EL (cell line): ENCODE measurements around the gene ZNF423.
A peak's percentile ranks its signal among the peaks of the same experiment; 100 is the strongest.

ENCODE experiments used
- DNase-seq: peaks from one replicate; pipeline ENCODE4 v3.0.0-alpha.2; 2016

The ZNF423 gene

DNA sequence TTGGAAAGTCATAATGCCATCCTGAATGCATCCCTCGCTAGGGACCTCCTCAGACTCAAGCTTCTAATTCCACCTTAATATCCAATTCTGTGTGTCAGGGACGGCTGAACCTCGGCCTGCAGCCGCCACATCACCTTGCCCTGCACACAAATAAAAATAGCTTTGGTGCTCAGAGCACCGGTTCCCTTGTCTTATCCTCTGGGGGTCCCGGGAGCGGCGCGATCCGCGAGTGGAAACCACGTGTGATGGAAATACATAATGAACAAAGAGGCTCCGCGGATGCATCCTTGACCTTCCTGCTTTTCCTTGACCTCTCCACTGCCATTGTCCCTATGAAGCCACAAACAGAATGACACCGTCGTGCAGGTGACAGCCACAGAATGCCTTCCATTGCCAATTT lies 143.4 kb downstream of the ZNF423 start:
- no peak for DNase-seq

DNA sequence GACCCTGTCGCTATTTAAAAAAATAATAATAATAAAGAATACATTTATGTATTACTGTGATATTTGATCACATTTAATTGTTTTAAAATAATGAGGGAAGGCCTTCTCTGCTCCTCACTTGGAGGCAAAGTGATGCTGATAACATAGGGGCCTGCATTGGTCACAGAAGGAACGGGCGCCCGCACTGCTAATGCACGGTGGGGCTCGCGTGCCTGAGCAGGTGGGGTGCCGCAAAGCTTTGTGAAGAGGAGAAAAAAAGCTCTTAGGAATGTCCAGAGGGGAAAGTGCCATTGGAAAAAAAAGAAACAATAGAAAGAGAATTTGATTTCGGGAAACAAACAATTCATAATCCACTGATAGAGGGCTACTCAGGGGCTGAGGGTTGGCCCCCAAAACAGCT lies 143.8 kb downstream of the ZNF423 start:
- no peak for DNase-seq

DNA sequence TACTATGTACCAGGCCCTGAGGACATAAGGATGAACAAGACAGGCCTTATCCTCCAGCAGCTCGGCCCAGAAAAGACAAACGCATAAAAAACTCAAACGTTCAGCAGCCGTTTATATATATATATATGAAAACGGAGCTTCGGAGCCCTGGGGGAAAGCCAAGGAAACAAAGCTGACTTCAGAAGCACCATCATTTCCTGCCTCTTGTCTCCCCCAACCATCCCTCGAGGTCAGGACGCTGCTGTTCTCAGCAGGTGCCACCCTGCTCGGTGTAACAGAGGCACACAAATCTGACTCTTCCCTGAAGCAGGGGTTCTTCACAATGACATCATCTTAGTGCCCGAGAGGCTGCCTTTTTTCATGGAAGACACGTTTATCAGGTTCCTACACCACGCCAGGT lies 146.9 kb downstream of the ZNF423 start:
- DNase-seq, result no peak

DNA sequence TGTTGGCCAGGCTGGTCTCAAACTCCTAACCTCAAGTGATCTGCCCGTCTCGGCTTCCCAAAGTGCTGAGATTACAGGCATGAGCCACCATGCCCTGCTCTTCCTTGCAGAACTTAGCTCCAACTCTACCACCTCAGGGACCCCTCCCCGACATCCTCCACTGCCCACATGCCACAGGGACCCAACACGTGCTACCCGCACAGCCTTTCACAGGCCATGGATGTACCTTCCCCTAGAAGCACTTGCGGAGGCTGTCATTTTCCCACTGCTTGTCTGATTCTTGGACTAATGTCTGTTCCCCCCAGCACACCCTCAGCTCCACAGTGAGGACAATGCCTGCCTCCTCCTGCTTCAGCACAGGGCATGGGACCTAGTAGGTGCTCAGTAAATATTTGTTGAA lies 147.4 kb downstream of the ZNF423 start:
- DNase-seq, result no peak

DNA sequence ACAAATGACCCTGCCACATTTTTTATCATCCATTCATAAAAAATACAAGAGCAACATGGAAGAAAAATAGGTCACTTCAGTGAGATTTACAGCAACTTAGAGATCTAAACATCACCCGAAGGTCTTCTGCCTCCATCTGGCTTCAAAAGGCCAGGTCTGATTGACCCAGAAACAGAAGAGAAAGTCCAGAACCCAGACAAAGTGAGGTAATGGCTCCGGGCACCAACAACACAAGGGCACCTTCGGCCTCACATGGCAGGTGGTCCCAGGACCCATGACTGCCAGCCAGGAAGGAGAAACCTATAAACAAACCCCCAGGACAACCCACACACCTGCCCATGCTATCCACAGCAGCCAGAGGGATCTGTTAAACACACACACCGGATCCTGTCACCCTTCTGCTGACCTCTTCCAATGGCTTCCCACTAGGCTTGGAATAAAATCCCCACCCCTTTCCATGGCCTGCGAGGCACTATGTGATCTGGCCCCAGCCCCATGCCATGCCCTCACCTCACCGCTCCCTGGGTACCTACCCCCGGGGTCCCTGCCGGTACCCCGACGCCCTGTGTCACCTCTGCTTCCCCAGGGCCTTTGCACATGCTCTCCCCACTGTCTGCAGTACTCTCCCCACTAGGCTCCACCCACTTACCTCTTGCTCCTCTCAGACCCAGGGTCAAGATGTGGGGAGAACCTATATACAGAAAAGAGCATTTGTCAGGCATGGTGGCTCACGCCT lies 149.1 kb downstream of the ZNF423 start:
- no peak for DNase-seq

DNA sequence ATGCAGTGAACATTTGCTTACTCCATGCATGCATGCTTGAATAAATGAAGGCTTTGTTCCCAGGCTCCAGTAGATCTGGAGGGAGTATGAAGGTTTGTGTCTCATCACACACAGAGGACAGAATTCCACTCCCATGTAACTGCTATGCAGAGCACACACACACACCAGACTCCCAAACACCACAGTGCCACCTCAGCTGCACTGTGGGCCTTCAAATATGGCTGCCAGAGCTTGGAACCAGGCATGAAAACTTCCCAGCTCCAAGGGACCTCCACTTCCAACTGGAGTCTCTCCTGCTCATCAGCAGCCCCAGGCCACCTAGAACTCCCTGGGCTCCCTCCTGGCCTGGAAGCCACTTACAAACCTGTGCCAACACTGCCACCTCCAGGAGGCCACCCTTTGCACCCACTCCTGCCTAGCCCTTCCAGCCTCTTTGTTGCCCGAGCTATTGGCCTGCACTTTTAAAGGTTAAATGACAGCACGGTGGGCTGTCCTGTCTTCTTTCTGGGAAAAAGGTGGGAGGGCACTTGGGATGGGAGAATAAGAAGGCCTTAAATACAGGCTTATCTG lies 151.2 kb downstream of the ZNF423 start:
- DNase-seq, result peak; percentile 3

DNA sequence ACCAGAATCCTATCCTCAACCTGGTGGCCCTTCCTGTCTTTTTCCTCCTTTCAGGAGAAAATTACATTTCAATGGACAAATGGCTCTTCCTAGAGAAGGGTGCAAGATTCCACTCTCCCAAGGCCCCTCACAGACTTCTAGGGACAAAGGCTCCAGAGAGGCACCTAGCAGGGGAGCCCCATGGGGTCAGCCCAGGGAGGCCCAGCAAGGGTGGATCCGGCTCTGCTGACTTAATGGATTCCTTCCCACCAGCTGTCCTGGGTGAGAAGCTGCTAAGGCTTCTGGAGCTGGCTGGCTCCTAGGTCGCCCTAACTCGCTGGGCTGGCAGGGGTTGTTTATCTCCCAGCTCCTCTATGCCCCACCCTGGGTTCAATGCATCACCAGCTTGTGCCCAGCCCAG lies 152.4 kb downstream of the ZNF423 start:
- DNase-seq, result no peak

DNA sequence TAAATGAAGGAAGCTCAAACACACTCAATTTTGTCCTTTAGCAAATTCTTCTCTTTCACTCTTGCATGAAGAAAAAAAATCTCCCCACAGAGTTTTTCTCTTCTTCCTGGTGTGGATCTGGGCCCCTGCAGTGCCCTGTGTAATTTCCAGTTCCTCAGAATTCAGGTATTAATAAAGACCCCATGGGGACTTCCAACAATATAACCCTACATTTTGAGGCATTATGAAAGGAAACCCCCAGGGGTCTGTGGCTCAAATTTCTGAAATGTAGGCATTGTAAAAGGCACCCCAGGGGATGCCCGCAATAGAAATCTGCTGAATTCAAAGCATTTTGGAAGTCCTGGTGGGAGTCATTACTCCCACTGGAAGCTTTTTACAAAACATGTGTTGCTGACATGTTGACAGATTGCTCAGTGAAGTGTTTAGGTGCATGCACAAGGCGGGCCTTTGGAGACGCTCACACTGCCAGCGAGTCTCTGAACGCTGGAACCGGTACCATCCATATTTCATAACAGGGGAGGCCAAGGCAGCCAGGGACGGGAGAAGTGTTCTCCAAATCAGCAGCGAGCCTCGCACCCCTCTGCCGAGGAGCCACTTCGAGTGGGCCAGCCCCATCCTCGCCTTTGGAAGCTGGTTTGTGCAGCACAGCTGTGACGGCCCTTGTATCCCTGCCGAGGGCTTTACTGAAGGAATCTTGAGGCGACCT lies 154.0 kb downstream of the ZNF423 start:
- DNase-seq, result no peak

DNA sequence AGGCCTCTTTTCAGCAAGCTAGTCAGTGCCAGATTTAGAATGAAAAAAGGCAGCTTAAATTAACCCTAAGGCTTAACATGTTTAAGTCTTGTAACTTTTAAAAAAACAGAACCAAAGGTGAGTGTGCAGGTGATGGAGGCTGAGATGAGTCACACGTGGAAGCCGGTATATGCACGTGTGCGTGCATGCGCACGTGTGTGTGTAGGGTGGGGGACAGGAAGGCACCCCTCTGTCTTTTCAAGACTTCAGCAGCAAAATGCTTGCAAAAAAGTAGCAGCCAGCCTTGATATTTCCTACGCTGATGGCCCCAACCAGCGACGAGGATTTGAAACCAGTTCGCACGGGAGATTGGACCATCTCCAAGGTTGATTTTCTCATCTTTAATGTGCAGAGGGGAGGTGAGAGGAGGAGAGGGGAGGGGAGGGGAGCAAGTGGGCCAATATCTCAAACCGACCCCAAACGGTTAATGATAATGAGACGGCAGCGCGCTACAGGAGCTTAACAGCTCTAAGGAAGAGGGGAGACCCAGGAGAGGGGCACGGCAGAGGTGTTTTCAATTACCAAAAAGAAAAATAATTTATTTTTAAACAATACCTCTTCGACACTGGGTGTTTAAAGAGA lies 154.7 kb downstream of the ZNF423 start:
- no peak for DNase-seq

DNA sequence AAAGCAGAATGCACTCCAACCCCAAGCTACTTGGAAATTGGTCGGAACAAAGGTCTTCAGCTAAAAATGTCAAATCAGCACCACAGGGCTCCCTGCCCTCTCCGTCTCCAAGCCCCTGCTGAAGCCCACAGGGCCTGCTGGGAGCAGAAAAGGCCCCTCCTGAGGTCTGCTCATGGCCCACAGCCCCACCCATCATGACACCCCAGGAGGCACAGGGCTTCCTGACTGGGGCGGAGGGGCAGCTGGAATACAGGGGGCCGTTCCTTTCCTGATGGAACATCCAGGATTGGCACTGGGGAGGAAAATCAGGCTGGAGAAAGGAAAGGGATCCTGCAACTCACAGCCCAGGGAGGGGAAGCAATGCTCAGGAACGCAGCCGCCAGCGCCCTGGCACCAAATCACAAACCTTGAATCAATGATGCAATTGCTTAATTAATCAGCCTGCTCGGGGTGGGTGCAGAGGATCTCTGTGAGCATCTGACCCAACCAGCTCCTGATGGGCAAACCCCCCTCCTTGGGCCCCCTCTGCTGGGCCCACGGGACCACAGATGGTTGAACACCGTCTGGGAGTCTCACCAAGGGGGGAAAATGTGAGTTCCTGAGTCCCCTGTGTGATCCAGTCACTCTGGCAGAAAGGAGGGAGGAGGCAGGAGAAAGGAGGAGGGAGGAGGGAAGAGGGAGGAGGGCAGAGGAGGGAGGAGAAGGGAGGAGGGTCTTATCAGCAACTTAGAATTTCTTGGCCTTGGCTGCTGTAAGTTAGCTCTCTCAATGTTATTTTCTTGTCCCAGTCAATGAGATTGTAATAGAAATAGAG lies 155.5 kb downstream of the ZNF423 start:
- DNase-seq, result no peak

DNA sequence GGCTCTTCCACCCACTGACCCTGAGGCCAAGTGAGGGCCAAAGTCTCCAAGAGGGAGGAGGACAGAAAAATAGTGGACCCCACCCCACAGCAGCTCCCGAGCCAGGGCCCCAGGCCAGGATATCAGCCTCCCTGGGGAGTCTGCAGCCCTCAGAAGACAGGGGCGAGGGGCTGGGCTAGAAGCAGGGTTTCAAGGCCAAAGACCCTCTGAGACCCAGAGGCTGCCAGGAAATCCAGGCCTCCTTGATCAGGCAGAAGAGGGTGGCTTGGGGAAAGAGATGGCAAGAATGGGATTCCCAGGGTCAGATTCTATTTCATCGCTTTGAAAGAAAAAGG lies 156.1 kb downstream of the ZNF423 start:
- no peak for DNase-seq

DNA sequence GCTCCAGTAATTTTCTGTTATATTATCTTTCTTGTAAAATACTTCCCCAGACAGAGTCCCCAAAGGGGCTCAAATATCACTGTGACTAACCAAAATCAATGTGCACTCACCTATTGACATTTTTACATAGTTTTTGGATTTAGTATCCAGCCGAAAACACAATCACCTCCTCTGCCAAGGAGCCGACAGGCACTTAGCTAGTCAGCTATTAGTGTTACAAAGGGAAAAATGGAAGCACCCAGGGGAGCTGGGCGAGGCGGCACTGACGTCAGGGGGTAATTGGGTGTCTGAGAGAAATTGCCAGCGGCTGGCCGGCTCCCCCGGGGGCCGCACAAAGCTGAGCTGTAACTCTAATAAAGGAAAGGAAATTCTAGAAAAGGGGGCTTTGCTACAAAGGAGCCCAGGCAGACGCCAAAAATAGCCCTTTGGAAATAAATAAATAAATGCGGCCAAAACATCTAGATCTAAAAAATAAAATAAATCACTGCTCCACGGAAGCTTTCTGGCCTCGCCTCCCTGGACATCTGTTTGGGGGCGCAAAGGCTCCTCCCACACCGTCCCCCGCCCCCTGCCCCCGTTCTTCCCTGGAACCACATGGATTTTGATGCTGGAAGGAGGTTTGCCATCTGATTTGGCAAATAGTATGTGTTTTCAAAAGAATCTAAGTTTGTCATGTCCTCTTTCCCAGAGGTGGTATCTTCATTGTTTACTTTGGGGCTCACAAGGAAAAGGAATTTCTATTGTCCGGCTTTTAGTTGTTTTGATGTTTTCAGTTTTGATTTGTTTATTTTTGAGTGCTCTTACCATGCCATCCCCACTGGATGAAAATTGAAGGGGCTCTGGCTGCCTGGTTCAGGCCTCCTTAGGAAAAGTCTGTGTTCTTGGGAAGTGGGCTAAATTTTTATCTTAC lies 156.7 kb downstream of the ZNF423 start:
- DNase-seq, result no peak

DNA sequence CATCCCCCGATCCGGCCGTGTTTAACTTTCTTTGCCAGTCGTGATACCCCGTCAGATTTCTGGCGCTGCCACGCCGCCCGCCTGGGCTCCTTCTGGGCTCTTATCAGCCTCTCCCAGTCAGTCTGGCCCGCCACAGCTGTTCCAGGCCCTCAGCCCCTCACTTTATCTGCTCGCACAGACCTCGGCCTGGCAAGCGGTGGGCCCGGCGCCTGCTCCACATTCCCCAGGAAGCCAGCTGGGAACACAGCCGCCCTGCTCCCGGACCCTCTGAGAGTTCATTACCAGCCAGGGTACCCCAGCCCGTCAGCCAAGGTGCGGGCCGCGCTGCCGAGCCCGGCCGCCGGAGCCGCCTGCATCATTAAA lies 157.5 kb downstream of the ZNF423 start:
- no peak for DNase-seq

DNA sequence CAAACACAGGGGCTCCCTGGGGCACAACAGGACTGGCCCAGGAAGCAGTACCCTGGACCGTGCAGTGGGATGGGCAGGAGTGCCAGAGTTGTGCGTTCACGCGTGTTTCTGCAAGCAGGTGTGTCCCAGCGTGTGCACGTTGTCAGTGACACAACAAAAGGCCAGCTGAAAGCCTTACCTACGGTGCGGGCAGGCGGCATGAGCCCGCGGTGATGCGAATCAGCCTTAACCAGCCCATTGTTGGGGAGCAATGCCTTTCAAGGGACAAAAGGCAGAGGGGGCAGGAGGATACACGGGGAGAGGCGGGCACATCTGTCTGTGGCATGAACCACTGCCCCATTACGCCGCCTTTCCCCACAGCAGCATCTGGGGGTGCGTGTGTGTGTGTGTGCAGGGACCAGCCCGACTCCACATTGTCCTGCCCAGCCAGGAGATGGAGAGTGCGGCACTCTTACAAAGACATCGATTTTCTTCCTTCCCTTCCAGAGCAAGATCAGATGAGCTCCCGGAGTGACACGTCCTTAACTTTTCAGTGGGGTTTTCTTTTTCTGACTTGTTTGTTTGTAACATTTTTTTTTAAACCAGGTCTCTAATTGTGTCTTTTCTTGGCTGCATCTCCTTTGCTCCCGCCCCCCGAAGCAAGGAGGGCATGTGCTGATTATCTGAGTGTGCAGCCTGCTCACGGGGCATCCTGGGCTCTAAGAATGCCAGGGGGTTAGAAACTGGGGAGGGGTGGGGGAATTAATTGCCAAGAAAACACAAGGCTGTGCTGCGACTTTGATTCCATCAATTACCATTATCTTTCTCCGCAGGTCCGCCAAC lies 158.1 kb downstream of the ZNF423 start:
- DNase-seq, result no peak

DNA sequence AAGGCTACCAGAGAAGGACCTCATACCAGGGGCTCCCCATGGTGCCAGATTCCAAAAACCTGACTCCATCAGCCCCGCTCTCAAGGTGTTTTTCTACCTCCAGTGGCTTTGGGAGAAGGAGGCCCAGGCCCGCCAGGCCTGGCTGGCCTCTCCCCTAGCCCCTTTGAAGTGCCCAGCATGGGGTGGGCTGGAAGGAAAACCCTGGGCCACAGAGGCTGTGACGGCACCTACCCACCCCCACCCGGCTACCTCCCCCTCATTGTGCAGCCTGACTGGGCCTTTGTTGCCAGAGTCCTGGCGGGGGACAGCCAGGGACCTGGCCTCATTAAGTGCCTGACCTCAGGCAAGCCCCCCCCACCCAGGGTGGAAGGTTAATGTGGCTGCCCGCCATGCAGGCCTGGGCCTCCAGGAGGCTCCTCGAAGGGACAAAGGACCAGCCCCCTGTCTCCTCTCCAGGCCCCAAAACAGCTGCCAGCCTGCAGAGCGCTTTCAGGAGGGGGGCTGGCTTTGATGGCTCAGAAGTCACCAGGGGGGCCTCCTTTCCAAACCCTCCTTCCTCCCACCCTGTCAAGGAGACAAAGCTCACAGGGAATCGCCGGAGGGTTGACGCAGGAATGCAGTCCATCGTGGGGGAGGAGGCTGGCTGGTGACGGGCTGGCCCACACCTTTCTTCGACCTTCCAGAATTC lies 159.4 kb downstream of the ZNF423 start:
- no peak for DNase-seq

DNA sequence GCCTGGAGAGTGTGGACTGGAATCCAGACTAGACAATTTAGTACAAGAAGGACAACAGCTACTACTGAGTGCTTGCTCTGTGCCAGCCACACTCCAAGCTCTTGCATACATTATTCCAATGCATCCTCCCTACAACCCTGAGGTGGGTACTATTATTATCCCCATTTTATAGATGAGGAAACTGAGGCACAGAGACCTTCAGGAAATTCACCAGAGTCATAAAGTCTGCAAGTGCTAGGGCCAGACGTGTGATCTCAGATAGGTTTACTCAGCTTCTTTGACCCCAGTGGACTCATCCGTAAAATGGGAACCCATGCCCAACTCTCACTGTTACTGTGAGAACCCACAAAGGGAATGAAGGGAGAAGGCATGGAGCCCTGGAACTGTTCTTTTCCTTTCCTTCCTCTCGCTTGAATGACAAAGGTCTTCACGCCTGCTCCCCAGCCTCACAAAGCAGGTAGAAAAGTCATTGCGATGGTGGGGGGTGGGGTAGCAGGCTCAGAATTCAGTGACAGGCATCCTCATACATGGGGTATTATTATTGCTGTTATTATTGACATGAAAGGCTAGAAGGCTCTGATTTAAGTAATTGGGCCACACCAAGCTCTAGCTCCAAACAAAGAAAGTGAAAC lies 160.0 kb downstream of the ZNF423 start:
- no peak for DNase-seq

DNA sequence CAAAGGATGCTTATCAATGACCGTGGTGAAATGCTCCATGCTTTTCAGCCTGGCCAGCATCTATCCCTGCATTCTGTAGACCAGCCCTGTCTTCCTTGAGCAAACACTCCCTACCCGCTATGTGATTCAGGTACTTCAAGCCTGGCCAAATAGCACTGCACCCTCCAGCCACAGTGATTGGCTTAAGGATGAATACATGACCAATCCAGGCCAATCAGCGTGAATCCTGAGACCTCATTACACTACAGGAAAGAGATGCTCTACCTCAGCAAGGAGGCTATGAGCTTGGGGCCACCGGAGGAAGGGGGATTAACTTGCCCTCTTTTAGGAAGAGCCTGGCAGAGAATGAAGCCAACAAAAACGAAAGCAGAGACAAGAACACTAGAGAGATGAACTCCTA lies 162.5 kb downstream of the ZNF423 start:
- DNase-seq, result no peak

DNA sequence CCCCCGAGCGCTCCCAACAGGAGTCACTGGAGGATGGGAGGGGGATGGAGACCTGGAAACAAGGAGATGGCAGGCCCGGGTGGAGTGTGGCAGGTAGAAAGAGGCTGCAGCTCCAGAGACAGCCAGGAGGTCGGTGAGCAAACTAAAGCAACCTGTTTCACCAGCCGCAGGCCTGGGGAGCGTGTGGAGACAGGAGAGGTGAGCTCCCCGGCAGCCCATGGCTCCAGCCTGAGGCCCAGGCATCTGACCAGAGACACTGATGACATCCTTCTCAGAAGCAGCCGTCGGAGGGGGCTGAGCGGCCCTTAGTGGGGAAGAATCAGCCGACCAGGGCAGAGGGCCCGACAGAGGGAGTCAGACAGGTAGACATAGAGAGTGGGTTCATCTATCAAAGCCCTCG lies 165.1 kb downstream of the ZNF423 start:
- no peak for DNase-seq

DNA sequence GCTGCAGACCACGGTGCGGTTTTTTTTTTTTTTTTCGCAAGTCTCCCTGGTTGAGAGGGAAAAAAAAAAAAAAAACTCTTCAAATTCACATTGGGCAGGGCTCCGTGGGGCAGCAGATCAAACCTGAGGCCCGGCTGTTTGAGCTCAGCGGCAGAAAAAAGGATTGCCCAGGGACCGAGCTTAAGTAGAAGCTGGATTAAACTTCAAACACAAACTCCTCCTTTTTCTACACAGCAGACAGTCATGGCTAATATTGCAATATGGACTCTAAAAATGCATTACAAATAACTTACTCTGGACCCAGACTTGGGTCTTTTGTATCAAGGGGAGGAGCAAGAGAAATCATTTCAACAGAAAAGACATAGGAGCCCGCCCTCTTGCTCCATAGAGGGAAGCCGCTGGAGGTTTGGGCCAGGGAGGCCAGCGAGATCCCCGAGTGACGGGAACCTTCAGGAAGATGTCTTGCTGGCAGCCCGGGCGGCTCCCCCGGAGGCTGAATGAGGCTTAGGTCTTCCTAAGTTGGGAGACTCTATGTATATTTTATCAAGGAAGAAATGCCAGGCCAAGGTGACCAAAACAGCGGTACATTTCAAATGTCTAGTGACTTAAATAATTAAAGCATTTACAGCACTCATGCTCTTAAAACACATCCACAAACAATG lies 167.7 kb downstream of the ZNF423 start:
- no peak for DNase-seq
